HCT116 (cell line): ENCODE results near the gene TAB3. TPM values are rescaled to one million over a fixed set of nuclear protein-coding genes. Genes with fewer than 3 reads are reported as not detected.
"Not testable (repeated sequence)": the region's sequence is repeated elsewhere in the genome, so short reads cannot be mapped to it uniquely, and the experiment has no call there.

ENCODE experiments used
- ATAC-seq: fragments of 200-7000 bp; cut with Tn5 transposase; 2 replicates; pipeline ENCODE4 v1.9.1; 2020; ENCODE audit warnings: mild to moderate bottlenecking, moderate library complexity
- BruUV-seq: library from RNA; stranded (reverse); fragments of 400-500 nt; replicated peaks from 2 replicates; lab custom pipeline; 2021; lab: Mats Ljungman, UMichigan
- CTCF ChIA-PET: fragments of 300-600 bp; sonication (Branson Sonifier 250); formaldehyde crosslinking; loops from one replicate; lab custom pipeline; 2021; ENCODE audit warnings: antibody characterized with exemption; lab: Charles Lee
- POLR2A ChIA-PET: fragments of 300-600, 350-600 bp; sonication (Branson Sonifier 250); formaldehyde crosslinking; loops from one replicate; lab custom pipeline; 2021; ENCODE audit warnings: antibody characterized with exemption; lab: Charles Lee
- RAD21 ChIA-PET, 2 experiments: fragments of 300-600 bp; sonication (Branson Sonifier 250); formaldehyde crosslinking; loops; one replicate each; lab custom pipeline; 2023; ENCODE audit warnings: low total read pairs in 2 of 2; ENCODE audit not compliant: uncharacterized antibody in 2 of 2, unreplicated experiment in 2 of 2, low non-redundant PET in 1 of 2; lab: Charles Lee
- DNase-seq: peaks from one replicate; pipeline ENCODE4 v3.0.0-alpha.2; 2010; ENCODE audit warnings: low read depth, low spot score
- H2AFZ ChIP-seq: fragments of 200-600 bp; shearing (Covaris generic), sonication (generic); 2 replicates; pipeline ENCODE4 v1.6.1; 2017; ENCODE audit warnings: low read depth, mixed run types, mixed read lengths, antibody characterized with exemption, low read length; ENCODE audit not compliant: poor library complexity, severe bottlenecking
- H3K27ac ChIP-seq: 2 replicates; pipeline ENCODE4 v1.5.1; 2012; ENCODE audit warnings: low read depth, low read length
- H3K27me3 ChIP-seq: fragments of 200-600 bp; sonication (generic); 2 replicates; pipeline ENCODE4 v1.6.1; 2016; ENCODE audit warnings: mixed run types, low read length, mixed read lengths; ENCODE audit not compliant: insufficient read depth
- H3K36me3 ChIP-seq, 2 experiments: fragments of 200-500 bp in 1 of 2; fragments of 200-600 bp in 1 of 2; sonication (Bioruptor generic) in 1 of 2; sonication (generic) in 1 of 2; 2 replicates each; pipeline versions ENCODE4 v1.5.1 to v1.6.1; 2014 to 2016; ENCODE audit warnings: low read length in 2 of 2, inconsistent platforms in 1 of 2, mixed read lengths in 1 of 2, mixed run types in 1 of 2; ENCODE audit not compliant: insufficient read depth in 2 of 2, control insufficient read depth in 1 of 2
- H3K4me1 ChIP-seq, 2 experiments: fragments of 200-600 bp in 1 of 2; sonication (generic) in 1 of 2; 2 replicates each; pipeline versions ENCODE4 v1.5.1 to v1.6.1; 2012 to 2017; ENCODE audit warnings: low read length in 2 of 2, inconsistent platforms in 1 of 2, mild to moderate bottlenecking in 1 of 2, mixed read lengths in 1 of 2, mixed run types in 1 of 2, moderate library complexity in 1 of 2; ENCODE audit not compliant: insufficient read depth in 2 of 2, control insufficient read depth in 1 of 2
- H3K4me2 ChIP-seq: fragments of 200-600 bp; sonication (generic); 2 replicates; pipeline ENCODE4 v1.6.1; 2017; ENCODE audit warnings: mixed run types, low read length, mixed read lengths
- H3K4me3 ChIP-seq, 2 experiments: fragments of 200-600 bp in 1 of 2; sonication (generic) in 1 of 2; replicated peaks in 1 of 2; 2 replicates each; pipeline ENCODE4 v1.5.1; 2011 to 2016; ENCODE audit warnings: low read length in 2 of 2, control low read depth in 1 of 2, low read depth in 1 of 2, mild to moderate bottlenecking in 1 of 2, mixed read lengths in 1 of 2, mixed run types in 1 of 2
- H3K79me2 ChIP-seq: fragments of 200-600 bp; sonication (generic); 2 replicates; pipeline ENCODE4 v1.6.1; 2017; ENCODE audit warnings: mild to moderate bottlenecking, mixed run types, low read length, moderate library complexity, mixed read lengths; ENCODE audit not compliant: insufficient read depth
- H3K9ac ChIP-seq: fragments of 200-600 bp; sonication (generic); 2 replicates; pipeline ENCODE4 v1.6.1; 2016; ENCODE audit warnings: low read length, mixed read lengths
- H3K9me2 ChIP-seq: fragments of 200-600 bp; sonication (generic), shearing (Covaris generic); 2 replicates; pipeline ENCODE4 v1.6.1; 2017; ENCODE audit warnings: mixed run types, mild to moderate bottlenecking, moderate library complexity; ENCODE audit not compliant: insufficient read depth
- H3K9me3 ChIP-seq, 2 experiments: fragments of 200-500 bp in 1 of 2; fragments of 200-600 bp in 1 of 2; sonication (Bioruptor generic) in 1 of 2; sonication (generic) in 1 of 2; 2 replicates each; pipeline ENCODE4 v1.6.1; 2014 to 2017; ENCODE audit warnings: low read length in 2 of 2, mixed read lengths in 2 of 2, inconsistent platforms in 1 of 2, low read depth in 1 of 2, mild to moderate bottlenecking in 1 of 2, mixed run types in 1 of 2, moderate library complexity in 1 of 2; ENCODE audit not compliant: control insufficient read depth in 1 of 2, insufficient read depth in 1 of 2
- H4K20me1 ChIP-seq: fragments of 200-600 bp; sonication (generic), shearing (Covaris generic); 2 replicates; pipeline ENCODE4 v1.6.1; 2017; ENCODE audit warnings: mixed run types, mild to moderate bottlenecking, moderate library complexity; ENCODE audit not compliant: insufficient read depth
- EGR1 ChIP-seq: IDR thresholded peaks from 2 replicates; pipeline ENCODE4 v1.6.1; 2012; ENCODE audit warnings: low read depth
- POLR2A ChIP-seq: IDR thresholded peaks from 2 replicates; pipeline ENCODE4 v1.7.0; 2011; ENCODE audit warnings: borderline replicate concordance; ENCODE audit not compliant: insufficient read depth, insufficient read length; ENCODE audit errors: extremely low read depth
- SIN3A ChIP-seq: IDR thresholded peaks from 2 replicates; pipeline ENCODE4 v1.6.1; 2012; ENCODE audit warnings: low read depth
- TCF7L2 ChIP-seq: IDR thresholded peaks from 2 replicates; pipeline ENCODE4 v1.7.0; 2011; ENCODE audit warnings: borderline replicate concordance, inconsistent platforms; ENCODE audit not compliant: insufficient read depth, insufficient read length; ENCODE audit errors: extremely low read depth
- ZBTB33 ChIP-seq: IDR thresholded peaks from 2 replicates; pipeline ENCODE4 v1.6.1; 2011; ENCODE audit warnings: mild to moderate bottlenecking, low read length, moderate library complexity; ENCODE audit not compliant: insufficient replicate concordance; ENCODE audit errors: extremely low read depth
- ZNF274 ChIP-seq: fragments of 200-500 bp; sonication (Bioruptor generic); IDR thresholded peaks from 2 replicates; pipeline ENCODE4 v1.6.1; 2014; ENCODE audit warnings: mild to moderate bottlenecking, low read depth, low read length, inconsistent platforms
- intact Hi-C: fragments of 100-400 bp; cut with micrococcal nuclease; formaldehyde crosslinking; loops from 2 replicates; pipeline ENCODE4 v1.10.0; 2022
- total RNA-seq: library from RNA; stranded (reverse); gene quantifications from one replicate; pipeline ENCODE4 v1.2.1, GENCODE V29; 2021; ENCODE audit not compliant: unreplicated experiment

The TAB3 gene
- total RNA-seq, 1 experiment from 2014 or later = 11.2 TPM

DNA sequence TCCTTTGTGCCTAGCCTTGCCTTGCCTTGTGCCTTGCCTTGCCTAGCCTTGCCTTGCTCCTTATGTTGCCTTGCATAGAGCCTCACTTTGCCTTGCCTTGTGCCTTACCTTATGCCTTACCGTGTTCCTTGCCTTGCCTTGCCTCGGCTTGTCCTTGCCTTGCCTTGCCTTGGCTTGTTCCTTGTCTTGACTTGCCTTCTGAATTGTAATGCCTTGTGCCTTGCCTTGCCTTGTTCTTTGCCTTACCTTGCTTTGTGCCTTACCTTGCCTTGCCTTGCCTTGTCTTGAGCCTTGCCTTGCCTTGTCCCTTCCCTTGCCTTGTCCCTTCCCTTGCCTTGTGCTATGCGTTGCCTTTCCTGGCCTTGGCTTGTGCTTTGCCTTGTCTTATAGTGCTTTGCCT is 90.2 kb downstream of the TAB3 start:
- intact Hi-C loops = no loop called here
- Histone ChIP-seq H3K9me2 (no peaks in the 10 kb centered on the region), H2AFZ (no peak overlapping the region), H3K27ac (no peak overlapping the region), H3K9me3 (no peaks in the 10 kb centered on the region), H3K9ac (no peak overlapping the region), H3K36me3 (no peaks in the 10 kb centered on the region), H3K27me3 (no peaks in the 10 kb centered on the region), H3K4me2 (no peak overlapping the region), H3K79me2 (no peaks in the 10 kb centered on the region), H4K20me1 (no peaks in the 10 kb centered on the region), H3K4me1 (no peaks in the 10 kb centered on the region), H3K4me3 (no peak overlapping the region)
- RAD21 ChIA-PET = no interaction called here
- DNase-seq (no peak), ATAC-seq (no peak)
- BruUV-seq = no TSS peak
- POLR2A ChIA-PET = no interaction called here
- CTCF ChIA-PET = no interaction called here
- TF ChIP-seq POLR2A (no peak), SIN3A (no peak), ZBTB33 (no peak), ZNF274 (no peak), EGR1 (no peak), TCF7L2 (no peak)

DNA sequence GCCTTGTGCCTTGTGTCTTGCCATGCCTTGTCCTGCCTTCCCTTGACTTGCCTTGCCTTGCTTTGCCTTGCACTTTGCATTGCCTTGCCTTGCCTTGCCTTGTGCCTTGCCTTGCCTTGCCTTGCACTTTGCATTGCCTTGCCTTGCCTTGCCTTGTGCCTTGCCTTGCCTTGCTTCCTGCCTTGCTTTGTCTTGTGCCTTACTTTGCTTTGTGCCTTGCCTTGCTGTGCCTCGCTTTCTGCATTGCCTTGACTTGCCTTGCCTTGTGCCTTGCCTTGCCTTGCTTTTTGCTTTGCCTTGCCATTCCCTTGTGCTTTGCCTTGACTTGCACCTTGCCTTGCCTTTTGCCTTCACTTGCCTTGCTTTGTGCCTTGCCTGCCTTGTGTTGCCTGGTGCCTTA is 91.8 kb downstream of the TAB3 start:
- H2AFZ ChIP-seq, CTCF ChIA-PET, intact Hi-C loops, BruUV-seq, H3K4me3 ChIP-seq, H4K20me1 ChIP-seq, H3K79me2 ChIP-seq, POLR2A ChIA-PET, RAD21 ChIA-PET, H3K27me3 ChIP-seq, H3K27ac ChIP-seq, H3K36me3 ChIP-seq, H3K9ac ChIP-seq, H3K9me2 ChIP-seq, H3K4me1 ChIP-seq, H3K4me2 ChIP-seq, H3K9me3 ChIP-seq, DNase-seq, ATAC-seq: not testable (repeated sequence)
